GM19324 (cell line): ENCODE data around the gene POU2F1.
A peak's percentile ranks its signal among the peaks of the same experiment; 100 is the strongest.

Source experiments
- ATAC-seq: cut with Tn5 transposase; IDR thresholded peaks from one replicate; pipeline ENCODE4 v1.9.1; 2021; ENCODE audit warnings: mild to moderate bottlenecking, moderate library complexity; ENCODE audit not compliant: unreplicated experiment, low FRiP score

POU2F1 gene

GRCh38 chr1:167408355-167408754, 187.7 kb downstream of the POU2F1 start:
- no peak for ATAC-seq

GRCh38 chr1:167409183-167409582, 188.5 kb downstream of the POU2F1 start:
- no peak for ATAC-seq

- no peak for ATAC-seq
Measured at GRCh38 chr1:167412072-167412471, 191.4 kb downstream of the POU2F1 start.

GRCh38 chr1:167412920-167413319, 192.2 kb downstream of the POU2F1 start:
- no peak for ATAC-seq

- ATAC-seq: no peak
Measured at GRCh38 chr1:167413328-167413727, 192.6 kb downstream of the POU2F1 start.

GRCh38 chr1:167416506-167416905, 195.8 kb downstream of the POU2F1 start:
- ATAC-seq: no peak

- no peak for ATAC-seq
Measured at GRCh38 chr1:167418391-167418790, 197.7 kb downstream of the POU2F1 start.

GRCh38 chr1:167419245-167419644, 198.6 kb downstream of the POU2F1 start:
- ATAC-seq: no peak

- ATAC-seq: no peak
Measured at GRCh38 chr1:167420510-167420909, 199.8 kb downstream of the POU2F1 start.

- ATAC-seq: no peak
Measured at GRCh38 chr1:167423684-167424619, 203.3 kb downstream of the POU2F1 start.

GRCh38 chr1:167425482-167425881, 204.8 kb downstream of the POU2F1 start:
- no peak for ATAC-seq

GRCh38 chr1:167426716-167427115, 206.0 kb downstream of the POU2F1 start:
- no peak for ATAC-seq

- no peak for ATAC-seq
Measured at GRCh38 chr1:167427848-167428247, 207.2 kb downstream of the POU2F1 start.

- no peak for ATAC-seq
Measured at GRCh38 chr1:167428395-167428794, 207.7 kb downstream of the POU2F1 start.

GRCh38 chr1:167429612-167430011, 208.9 kb downstream of the POU2F1 start:
- ATAC-seq: peak; percentile 33

GRCh38 chr1:167430134-167430848, 209.6 kb downstream of the POU2F1 start:
- peak; percentile 45 for ATAC-seq

GRCh38 chr1:167430849-167431242, 210.2 kb downstream of the POU2F1 start:
- ATAC-seq: no peak

- ATAC-seq: no peak
Measured at GRCh38 chr1:167431261-167431908, 210.7 kb downstream of the POU2F1 start.

- ATAC-seq: no peak
Measured at GRCh38 chr1:167431909-167432650, 211.4 kb downstream of the POU2F1 start.

GRCh38 chr1:167432780-167433179, 212.1 kb downstream of the POU2F1 start:
- ATAC-seq: no peak
